Osteocyte (in vitro differentiated cells): ENCODE data around the gene ENO3. TPM values are rescaled to one million over a fixed set of nuclear protein-coding genes. Genes with fewer than 3 reads are reported as not detected.

ENCODE experiments used
- DNase-seq: peaks from one replicate; pipeline ENCODE4 v3.0.0; 2021; ENCODE audit warnings: mixed read lengths; ENCODE audit not compliant: unreplicated experiment; ENCODE audit errors: extremely low spot score
- H3K27ac Mint-ChIP-seq: one replicate; pipeline ENCODE4 v1.8.0; 2021; ENCODE audit warnings: mild to moderate bottlenecking, mixed read lengths; ENCODE audit not compliant: unreplicated experiment
- H3K27me3 Mint-ChIP-seq: one replicate; pipeline ENCODE4 v1.8.0; 2021; ENCODE audit warnings: mixed read lengths; ENCODE audit not compliant: unreplicated experiment
- H3K36me3 Mint-ChIP-seq: one replicate; pipeline ENCODE4 v1.8.0; 2021; ENCODE audit warnings: mixed read lengths; ENCODE audit not compliant: unreplicated experiment
- H3K4me1 Mint-ChIP-seq: one replicate; pipeline ENCODE4 v1.8.0; 2021; ENCODE audit warnings: mixed read lengths; ENCODE audit not compliant: unreplicated experiment
- H3K4me3 Mint-ChIP-seq: one replicate; pipeline ENCODE4 v1.8.0; 2021; ENCODE audit warnings: mild to moderate bottlenecking, moderate library complexity, mixed read lengths; ENCODE audit not compliant: unreplicated experiment
- H3K9me3 Mint-ChIP-seq: one replicate; pipeline ENCODE4 v1.8.0; 2021; ENCODE audit warnings: mixed read lengths; ENCODE audit not compliant: unreplicated experiment
- total RNA-seq: library from RNA; stranded (reverse); gene quantifications from 2 replicates; pipeline ENCODE4 v1.2.1, GENCODE V29; 2021
- TF ChIP-seq, protein P1 (sequence below): fragments of 200-600 bp; sonication (generic); IDR thresholded peaks from 2 replicates; pipeline ENCODE4 v1.5.0; 2021; ENCODE audit warnings: antibody characterized with exemption, mild to moderate bottlenecking, moderate library complexity

ENO3 gene
- total RNA-seq, 1 donor from 2014 or later = 9.5 TPM

DNA sequence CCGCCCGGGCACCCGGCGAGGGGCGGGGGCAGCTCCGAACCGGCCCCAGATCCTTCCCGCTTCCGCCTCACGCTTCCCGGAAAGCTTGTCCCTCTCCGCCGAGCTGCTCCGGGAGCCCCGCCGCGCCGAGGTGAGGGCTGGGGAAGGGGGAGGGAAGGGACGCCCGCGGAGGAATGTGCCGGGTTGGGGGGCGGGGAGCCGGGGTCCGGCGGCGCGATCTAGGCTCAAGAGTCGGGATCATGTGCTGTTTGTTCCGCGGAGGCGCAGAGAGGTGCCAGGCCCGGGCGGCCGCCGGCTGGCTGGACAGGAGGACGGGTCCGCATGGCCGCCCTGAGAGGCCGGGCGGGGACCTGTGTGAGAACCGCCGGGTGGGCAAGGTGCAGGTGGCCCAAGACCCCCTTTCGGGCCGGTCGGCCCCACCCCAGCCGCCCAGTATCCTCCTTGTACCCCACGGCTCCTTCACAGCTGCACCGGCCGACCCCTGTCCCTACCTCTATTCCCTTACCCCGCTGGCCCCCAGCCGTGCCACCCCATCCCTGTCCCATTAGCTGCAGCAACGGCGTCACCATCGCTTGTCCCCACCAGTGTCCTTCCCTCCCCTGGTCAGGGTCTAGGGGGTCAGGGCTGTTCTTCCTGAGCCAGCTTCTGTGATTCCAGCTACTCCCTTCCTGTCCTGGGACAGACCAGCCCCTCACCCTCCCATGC lies 47.3 kb downstream of the ENO3 start:
- Mint-ChIP-seq H3K4me3 (peak overlapping the region; percentile 88), H3K4me1 (peaks cover 23% of the 10 kb centered on the region), H3K27ac (peak overlapping the region; percentile 41), H3K9me3 (no peaks in the 10 kb centered on the region), H3K36me3 (peaks cover 17% of the 10 kb centered on the region), H3K27me3 (no peaks in the 10 kb centered on the region)
- TF ChIP-seq, protein P1, sequence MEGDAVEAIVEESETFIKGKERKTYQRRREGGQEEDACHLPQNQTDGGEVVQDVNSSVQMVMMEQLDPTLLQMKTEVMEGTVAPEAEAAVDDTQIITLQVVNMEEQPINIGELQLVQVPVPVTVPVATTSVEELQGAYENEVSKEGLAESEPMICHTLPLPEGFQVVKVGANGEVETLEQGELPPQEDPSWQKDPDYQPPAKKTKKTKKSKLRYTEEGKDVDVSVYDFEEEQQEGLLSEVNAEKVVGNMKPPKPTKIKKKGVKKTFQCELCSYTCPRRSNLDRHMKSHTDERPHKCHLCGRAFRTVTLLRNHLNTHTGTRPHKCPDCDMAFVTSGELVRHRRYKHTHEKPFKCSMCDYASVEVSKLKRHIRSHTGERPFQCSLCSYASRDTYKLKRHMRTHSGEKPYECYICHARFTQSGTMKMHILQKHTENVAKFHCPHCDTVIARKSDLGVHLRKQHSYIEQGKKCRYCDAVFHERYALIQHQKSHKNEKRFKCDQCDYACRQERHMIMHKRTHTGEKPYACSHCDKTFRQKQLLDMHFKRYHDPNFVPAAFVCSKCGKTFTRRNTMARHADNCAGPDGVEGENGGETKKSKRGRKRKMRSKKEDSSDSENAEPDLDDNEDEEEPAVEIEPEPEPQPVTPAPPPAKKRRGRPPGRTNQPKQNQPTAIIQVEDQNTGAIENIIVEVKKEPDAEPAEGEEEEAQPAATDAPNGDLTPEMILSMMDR = no peak
- peak; percentile 87 for DNase-seq

DNA sequence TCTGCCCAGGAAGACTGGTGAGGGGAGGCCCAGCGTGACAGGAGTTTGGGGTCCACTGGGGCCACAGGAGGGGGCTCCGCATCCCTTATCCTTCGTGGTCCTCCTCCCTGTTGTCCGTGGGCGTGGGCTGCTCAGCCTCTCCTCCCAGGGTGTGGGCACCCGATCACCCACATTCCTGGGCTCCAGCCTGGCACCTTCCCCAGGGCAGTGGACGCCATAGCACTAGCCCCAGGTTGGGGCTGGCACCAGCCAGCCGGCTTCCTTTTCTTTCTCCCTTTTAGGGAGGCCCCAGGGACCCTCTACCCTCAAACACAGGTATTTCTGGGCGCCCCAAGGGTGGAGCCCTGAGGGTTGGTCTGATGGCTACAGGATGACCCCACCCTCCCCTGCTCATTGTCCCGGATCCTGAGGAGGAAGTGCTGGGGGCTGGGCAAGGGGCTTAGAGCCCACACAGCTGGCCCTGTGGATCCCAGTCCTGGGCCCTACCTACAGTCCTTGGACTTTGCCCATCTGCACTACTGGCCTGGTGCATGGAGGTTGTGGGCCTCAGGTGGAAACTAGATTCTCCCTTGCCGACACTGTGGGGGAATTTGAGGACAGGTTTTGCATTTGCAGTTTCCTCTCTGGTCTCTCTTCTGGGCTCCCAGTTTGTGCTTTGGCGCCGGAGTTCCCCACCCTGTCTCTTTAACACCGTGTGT lies 48.0 kb downstream of the ENO3 start:
- Mint-ChIP-seq H3K4me1 (peaks cover 23% of the 10 kb centered on the region), H3K27ac (peak overlapping the region; percentile 47), H3K27me3 (no peaks in the 10 kb centered on the region), H3K36me3 (peaks cover 23% of the 10 kb centered on the region), H3K4me3 (peak overlapping the region; percentile 88), H3K9me3 (no peaks in the 10 kb centered on the region)
- TF ChIP-seq, protein P1 = no peak
- DNase-seq = no peak

DNA sequence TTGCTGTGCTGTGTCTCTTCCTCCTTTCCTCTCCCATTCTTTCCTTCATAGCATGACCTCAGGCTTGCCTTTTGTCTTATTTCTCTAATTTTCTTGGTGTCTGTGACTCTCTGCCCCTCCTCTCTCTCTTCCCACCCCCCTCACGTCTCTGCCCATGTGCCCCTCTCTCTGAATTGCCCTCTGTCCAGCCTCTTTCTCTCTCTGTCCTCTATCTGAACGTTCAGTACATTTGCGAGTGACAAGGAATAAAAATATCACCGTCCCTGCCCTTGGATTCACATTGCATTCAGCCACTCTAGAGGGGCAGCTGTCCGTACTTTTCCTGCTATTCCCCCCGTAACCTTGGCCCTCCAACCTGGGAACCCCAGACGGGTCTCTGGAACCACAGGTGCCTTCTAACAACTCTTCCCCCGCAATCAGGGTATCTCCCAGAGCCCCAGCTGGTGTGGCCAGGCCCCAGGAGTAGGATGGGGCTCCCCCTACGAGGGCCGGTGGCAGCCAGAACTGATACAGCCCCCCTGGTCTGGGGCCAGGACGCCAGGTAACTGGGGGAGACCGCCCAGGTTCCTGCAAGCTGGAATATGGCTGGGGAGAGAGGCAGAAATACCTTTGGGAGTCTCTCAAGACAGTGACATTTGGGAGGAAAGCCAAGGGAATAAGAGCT lies 48.6 kb downstream of the ENO3 start:
- Mint-ChIP-seq H3K9me3 (no peaks in the 10 kb centered on the region), H3K36me3 (peaks cover 30% of the 10 kb centered on the region), H3K4me3 (peak overlapping the region; percentile 88), H3K27ac (peak overlapping the region; percentile 34), H3K27me3 (no peaks in the 10 kb centered on the region), H3K4me1 (peaks cover 23% of the 10 kb centered on the region)
- TF ChIP-seq, protein P1 = no peak
- no peak for DNase-seq

DNA sequence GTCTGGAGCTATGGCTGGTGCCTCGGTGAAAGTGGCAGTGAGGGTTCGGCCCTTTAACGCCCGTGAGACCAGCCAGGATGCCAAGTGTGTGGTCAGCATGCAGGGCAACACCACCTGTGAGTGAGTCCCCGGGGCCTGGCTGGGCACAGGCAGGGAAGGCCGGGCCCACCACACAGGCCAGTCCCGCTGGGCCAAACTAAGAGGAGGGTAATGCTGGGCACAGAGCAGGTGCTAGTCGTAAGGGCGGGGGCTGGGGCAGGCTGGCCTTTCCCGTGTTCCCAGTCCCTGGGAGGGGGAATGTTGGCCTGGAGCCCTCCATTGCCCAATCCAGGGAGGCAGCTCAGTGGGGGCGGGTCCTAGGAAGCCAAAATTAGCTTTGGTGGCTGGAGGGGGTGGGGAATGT lies 49.3 kb downstream of the ENO3 start:
- peak overlapping the region; percentile 34 for H3K27ac Mint-ChIP-seq
- H3K4me1 Mint-ChIP-seq = peaks cover 23% of the 10 kb centered on the region
- no peaks in the 10 kb centered on the region for H3K27me3 Mint-ChIP-seq
- H3K36me3 Mint-ChIP-seq = peaks cover 36% of the 10 kb centered on the region
- peak overlapping the region; percentile 88 for H3K4me3 Mint-ChIP-seq
- TF ChIP-seq, protein P1 = no peak
- H3K9me3 Mint-ChIP-seq = no peaks in the 10 kb centered on the region
- no peak for DNase-seq
